Activated CD8-positive, alpha-beta T cell treated with anti-CD3 and anti-CD28 coated beads, Interleukin-2, amount 10 ng/mL, durations not matched to agents 7 days and 5 days (primary cell): Measurements from ENCODE around the gene WRAP73. TPM values are rescaled to one million over a fixed set of nuclear protein-coding genes. Genes with fewer than 3 reads are reported as not detected.

Experiments used
- ATAC-seq: fragments of 150-1000 bp; cut with Tn5 transposase; one replicate; pipeline ENCODE4 v1.10.0; 2021; ENCODE audit warnings: moderate library complexity
- CTCF ChIA-PET: fragments of 350-600 bp; sonication (Branson Sonifier 250); formaldehyde crosslinking; loops from one replicate; lab custom pipeline; 2021; ENCODE audit warnings: antibody characterized with exemption; lab: Charles Lee
- POLR2A ChIA-PET: fragments of 350-600 bp; sonication (Branson Sonifier 250); formaldehyde crosslinking; loops from one replicate; lab custom pipeline; 2021; ENCODE audit warnings: antibody characterized with exemption; lab: Charles Lee
- DNase-seq: peaks from one replicate; pipeline ENCODE4 v3.0.0-alpha.2; 2020
- H3K27ac Mint-ChIP-seq: one replicate; pipeline ENCODE4 v1.8.0; 2021; ENCODE audit warnings: mild to moderate bottlenecking, mixed read lengths
- H3K27me3 Mint-ChIP-seq: one replicate; pipeline ENCODE4 v1.8.0; 2021; ENCODE audit warnings: low read depth, mixed read lengths
- H3K36me3 Mint-ChIP-seq: one replicate; pipeline ENCODE4 v1.8.0; 2021; ENCODE audit warnings: low read depth, mixed read lengths
- H3K4me1 Mint-ChIP-seq: one replicate; pipeline ENCODE4 v1.8.0; 2021; ENCODE audit warnings: low read depth, mixed read lengths
- H3K4me3 Mint-ChIP-seq: one replicate; pipeline ENCODE4 v1.8.0; 2021; ENCODE audit warnings: mild to moderate bottlenecking, mixed read lengths
- H3K9me3 Mint-ChIP-seq: one replicate; pipeline ENCODE4 v1.8.0; 2022; ENCODE audit warnings: mixed read lengths; ENCODE audit not compliant: insufficient read depth
- total RNA-seq, 2 experiments: library from RNA; stranded (reverse); gene quantifications; one replicate each; pipeline ENCODE4 v1.2.3, GENCODE V29; 2021

The WRAP73 gene
- total RNA-seq, 2 experiments from 2014 or later = 33.1 to 36.7 TPM

DNA sequence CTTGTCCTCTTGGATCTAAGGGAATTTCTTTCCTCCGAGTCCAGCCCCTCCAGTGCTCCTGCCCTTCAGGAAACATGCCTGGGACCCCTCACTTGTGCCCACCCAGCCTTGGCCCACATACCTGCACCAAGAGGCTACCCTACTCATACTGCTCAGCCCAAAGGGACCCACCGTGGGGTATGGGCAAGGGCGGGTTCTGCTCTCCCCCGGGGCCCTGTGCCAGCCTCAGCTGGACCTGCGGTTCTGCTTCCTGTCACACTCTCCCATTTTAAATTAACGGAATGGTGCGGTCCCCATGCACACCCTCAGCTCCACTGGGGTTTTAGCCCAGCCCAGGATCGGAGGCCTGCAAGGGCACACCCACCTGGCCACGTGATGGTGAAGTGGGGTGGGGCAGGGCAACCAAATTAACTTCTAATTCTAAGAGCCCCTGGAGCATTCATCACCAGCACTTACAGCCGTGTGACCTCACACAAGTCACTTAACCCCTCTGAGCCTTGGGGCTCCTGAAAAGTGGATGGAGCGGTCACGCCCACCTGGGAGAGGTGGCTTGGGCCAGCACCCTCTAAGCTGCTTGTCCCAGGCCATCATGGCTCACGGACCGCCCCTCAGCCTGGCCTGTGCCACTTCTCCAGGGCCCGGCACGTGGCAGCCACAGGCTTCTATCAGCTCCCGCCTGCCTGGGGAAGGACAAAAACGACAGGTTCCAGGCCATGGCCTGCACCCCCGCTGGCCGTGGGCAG, 30.8 kb upstream of the WRAP73 start:
- POLR2A ChIA-PET = no interaction called here
- H3K4me1 Mint-ChIP-seq = peaks cover 19% of the 10 kb centered on the region

DNA sequence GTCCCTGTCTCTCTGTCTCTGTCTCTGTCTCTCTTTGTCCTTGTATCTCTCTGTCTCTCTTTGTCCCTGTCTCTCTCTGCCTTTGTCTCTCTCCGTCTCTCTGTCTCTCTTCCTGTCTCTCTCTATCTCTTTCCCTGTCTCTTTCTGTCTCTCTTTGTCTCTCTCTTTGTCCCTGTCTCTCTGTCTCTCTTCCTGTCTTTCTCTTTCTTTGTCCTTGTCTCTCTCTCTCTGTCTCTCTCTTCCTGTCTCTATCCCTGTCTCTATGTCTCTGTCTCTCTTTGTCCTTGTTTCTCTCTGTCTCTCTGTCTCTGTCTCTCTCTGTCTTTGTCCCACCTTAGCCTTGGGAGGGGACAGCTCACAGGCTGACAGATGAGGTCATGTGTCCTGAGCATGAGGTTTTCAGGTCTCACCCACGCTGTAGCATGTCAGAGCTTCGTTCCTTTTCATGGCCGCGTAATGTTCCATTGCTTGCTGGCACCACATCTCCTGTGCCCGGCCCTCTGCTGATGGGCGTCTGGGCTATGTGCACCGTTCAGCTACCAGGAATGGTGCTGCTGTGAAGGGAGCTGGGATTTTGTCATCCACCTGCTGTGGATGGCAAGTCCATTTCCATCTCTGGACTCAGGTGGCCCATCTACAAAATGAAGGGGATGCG, 30.0 kb upstream of the WRAP73 start:
- Mint-ChIP-seq H3K4me3 (no peak overlapping the region), H3K36me3 (no peaks in the 10 kb centered on the region), H3K9me3 (no peaks in the 10 kb centered on the region), H3K27ac (no peak overlapping the region), H3K4me1 (peaks cover 19% of the 10 kb centered on the region), H3K27me3 (peaks cover 10% of the 10 kb centered on the region)
- ChIA-PET POLR2A (no interaction called here), CTCF (no interaction called here)
- ATAC-seq (no peak), DNase-seq (no peak)

More for the DNA sequence above, 30.8 kb upstream of the WRAP73 start:
- ATAC-seq (no peak), DNase-seq (no peak)
- no peak overlapping the region for H3K4me3 Mint-ChIP-seq
- H3K27ac Mint-ChIP-seq = no peak overlapping the region
- peaks cover 10% of the 10 kb centered on the region for H3K27me3 Mint-ChIP-seq
- H3K36me3 Mint-ChIP-seq = no peaks in the 10 kb centered on the region
- CTCF ChIA-PET = no interaction called here
- H3K9me3 Mint-ChIP-seq = no peaks in the 10 kb centered on the region

DNA sequence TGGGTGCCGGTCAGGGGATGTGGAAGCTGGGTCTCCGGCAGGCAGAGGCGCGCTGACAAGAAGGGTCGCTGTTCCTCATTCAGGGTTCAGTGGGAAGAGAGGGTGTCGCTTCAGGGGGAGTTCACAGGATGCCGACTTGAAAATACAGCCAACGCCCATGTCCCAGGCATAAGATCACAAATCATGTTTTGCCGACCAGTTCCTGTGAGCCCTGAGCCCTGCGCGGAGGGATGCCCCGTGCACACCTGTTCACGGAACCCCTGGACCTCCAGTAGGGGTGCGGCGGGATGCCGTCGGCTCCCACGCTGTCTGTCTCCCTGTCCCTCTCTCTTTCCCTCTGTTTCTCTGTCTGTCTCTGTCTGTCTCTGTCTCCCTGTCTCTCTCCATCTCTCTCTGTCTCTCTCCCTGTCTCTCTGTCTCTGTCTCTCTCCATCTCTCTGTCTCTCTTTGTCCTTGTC, 29.2 kb upstream of the WRAP73 start:
- Mint-ChIP-seq H3K4me3 (no peak overlapping the region), H3K27me3 (peaks cover 10% of the 10 kb centered on the region), H3K9me3 (no peaks in the 10 kb centered on the region), H3K27ac (no peak overlapping the region), H3K36me3 (no peaks in the 10 kb centered on the region), H3K4me1 (peaks cover 19% of the 10 kb centered on the region)
- POLR2A ChIA-PET = no interaction called here
- ATAC-seq (no peak), DNase-seq (no peak)
- CTCF ChIA-PET = no interaction called here

DNA sequence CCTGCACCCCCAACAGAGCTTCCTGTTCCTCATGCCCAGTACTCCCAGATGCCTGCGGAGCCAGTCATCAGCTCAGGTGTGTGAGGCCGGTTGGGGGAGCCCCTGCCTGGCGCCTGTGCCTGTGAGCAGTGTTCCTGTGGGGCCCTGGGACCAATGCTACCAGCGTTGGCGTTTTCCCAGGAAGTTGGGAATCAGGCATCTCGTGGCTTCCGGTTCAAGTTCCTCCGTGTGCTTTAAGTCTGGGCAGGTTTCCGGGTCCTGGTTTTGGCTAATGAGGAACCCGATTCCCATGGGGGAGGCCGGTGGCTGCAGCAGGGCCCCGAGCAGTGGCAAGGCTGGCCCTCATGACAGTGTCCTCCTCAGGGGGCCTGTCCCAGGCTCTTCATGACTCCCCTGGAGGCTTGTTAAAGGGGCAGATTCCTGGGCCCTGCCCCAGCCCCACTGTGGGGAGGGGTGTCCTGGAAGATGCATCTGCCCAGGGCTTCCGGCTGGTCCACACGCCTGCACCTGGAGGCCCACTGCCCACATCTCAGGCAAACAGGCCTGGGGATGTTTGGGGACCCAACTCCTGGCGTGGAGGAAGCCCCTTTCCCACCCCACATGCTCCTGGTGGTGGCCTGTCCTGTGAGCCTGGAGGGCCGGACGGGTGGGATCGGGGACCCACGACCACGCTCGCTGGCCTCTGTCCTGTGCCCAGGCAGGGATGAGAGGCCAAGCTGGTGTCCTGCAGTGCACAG, 28.6 kb upstream of the WRAP73 start:
- CTCF ChIA-PET = interaction anchor here (0.7 kb wide), 1 partner anchor 46 kb away, joined by 3 read pairs; no protein-coding TSS in a partner anchor

DNA sequence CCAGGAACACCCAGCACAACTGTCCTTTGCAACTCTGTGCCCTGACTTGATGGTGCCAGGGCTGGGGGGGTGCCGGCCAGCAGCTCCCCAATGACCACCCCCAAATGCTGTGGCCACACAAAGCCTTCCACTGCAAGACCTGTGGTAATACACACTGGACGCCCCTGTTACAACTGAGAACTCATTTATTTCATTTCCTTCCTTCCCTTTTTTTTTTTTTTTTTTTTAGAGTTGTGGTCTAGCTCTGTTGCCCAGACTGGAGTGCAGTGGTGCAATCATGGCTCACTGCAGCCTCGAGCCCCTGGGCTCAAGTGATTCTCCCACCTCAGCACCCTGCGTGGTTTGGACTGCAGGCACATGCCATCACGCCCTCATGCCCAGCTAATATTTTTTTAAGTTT, 27.6 kb upstream of the WRAP73 start:
- Mint-ChIP-seq H3K4me3 (no peak overlapping the region), H3K27me3 (peaks cover 10% of the 10 kb centered on the region), H3K36me3 (no peaks in the 10 kb centered on the region), H3K4me1 (peaks cover 19% of the 10 kb centered on the region), H3K27ac (no peak overlapping the region), H3K9me3 (no peaks in the 10 kb centered on the region)
- no peak for ATAC-seq
- no peak for DNase-seq
- CTCF ChIA-PET = interaction anchor here (0.7 kb wide), 1 partner anchor 47 kb away, joined by 3 read pairs; no protein-coding TSS in a partner anchor
- POLR2A ChIA-PET = no interaction called here

More for the DNA sequence above, 28.6 kb upstream of the WRAP73 start:
- POLR2A ChIA-PET = no interaction called here
- no peak overlapping the region for H3K27ac Mint-ChIP-seq
- H3K4me1 Mint-ChIP-seq = peaks cover 19% of the 10 kb centered on the region
- DNase-seq (no peak), ATAC-seq (no peak)
- peaks cover 10% of the 10 kb centered on the region for H3K27me3 Mint-ChIP-seq
- no peaks in the 10 kb centered on the region for H3K36me3 Mint-ChIP-seq
- H3K9me3 Mint-ChIP-seq = no peaks in the 10 kb centered on the region
- H3K4me3 Mint-ChIP-seq = no peak overlapping the region

DNA sequence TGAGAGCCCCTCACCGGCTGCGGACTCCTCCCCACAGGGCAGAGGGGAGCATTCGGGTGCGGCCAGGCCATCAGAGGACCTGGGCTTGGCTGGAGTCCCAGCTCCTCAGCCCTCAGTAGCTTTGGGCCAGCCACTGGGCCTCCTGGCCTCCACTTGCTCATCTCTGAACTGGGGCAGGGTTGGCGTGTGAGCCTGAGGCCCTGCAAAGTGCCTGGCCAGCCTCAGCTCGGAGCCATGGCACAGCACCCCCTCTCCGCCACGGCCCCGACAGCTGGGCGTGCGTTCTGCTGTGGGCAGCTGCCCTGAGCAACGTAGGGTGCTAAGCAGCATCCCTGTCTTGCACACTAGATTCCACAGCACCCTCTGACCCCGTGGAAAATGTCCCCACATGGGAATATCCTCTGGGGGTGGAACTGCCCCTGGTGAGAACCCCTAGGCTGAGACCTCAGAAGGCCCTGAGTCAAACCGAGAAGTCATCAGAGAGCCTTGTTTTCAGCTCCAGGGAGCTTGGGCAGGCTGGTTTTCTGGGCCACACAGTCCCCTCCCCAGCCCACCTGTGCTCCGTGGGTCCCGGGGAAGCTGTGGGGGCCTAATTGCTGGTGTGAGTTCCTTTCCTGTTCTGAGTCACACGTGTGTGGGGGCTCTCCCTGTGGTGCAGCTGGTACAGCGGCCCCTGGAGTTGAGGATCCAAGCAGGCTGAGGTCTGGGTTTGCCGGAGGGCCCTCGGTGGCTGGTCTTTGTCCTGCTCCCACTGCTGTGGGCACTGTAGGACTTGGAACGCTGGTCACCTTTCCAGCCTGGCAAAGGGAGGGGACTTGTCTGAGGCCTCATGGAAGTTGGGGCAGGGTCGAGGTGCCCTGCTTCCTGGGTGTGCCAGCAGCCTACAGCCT, 26.9 kb upstream of the WRAP73 start:
- no peaks in the 10 kb centered on the region for H3K9me3 Mint-ChIP-seq
- ChIA-PET CTCF (no interaction called here), POLR2A (no interaction called here)
- no peak overlapping the region for H3K4me3 Mint-ChIP-seq
- H3K36me3 Mint-ChIP-seq = no peaks in the 10 kb centered on the region
- peaks cover 10% of the 10 kb centered on the region for H3K27me3 Mint-ChIP-seq
- DNase-seq = peak; percentile 22
- peaks cover 19% of the 10 kb centered on the region for H3K4me1 Mint-ChIP-seq
- H3K27ac Mint-ChIP-seq = no peak overlapping the region
- ATAC-seq = peak; percentile 43

DNA sequence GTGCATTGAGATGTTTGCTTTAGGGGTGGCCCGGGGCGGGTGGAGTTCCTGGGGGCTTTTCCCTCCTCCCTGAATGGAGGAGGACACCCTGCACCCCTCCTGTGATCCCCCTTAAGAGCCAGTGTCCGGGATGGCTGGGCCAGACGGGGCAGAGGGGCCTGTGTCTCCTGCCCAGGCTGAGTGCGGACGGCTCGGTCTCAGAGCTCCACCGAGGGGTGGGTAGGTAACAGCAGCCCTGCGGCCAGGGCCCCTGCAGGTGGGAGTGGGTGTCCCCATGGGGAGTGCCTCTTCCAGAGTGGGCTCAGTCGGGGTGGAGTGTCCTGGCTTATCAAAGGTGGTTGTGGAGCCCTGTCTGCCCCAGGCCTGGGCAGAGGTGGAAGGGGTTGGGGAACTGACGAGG, 25.5 kb upstream of the WRAP73 start:
- Mint-ChIP-seq H3K4me1 (peaks cover 19% of the 10 kb centered on the region), H3K27ac (no peak overlapping the region), H3K36me3 (no peaks in the 10 kb centered on the region), H3K4me3 (no peak overlapping the region), H3K27me3 (peaks cover 10% of the 10 kb centered on the region), H3K9me3 (no peaks in the 10 kb centered on the region)
- POLR2A ChIA-PET = no interaction called here
- CTCF ChIA-PET = no interaction called here
- ATAC-seq = no peak
- DNase-seq = no peak

DNA sequence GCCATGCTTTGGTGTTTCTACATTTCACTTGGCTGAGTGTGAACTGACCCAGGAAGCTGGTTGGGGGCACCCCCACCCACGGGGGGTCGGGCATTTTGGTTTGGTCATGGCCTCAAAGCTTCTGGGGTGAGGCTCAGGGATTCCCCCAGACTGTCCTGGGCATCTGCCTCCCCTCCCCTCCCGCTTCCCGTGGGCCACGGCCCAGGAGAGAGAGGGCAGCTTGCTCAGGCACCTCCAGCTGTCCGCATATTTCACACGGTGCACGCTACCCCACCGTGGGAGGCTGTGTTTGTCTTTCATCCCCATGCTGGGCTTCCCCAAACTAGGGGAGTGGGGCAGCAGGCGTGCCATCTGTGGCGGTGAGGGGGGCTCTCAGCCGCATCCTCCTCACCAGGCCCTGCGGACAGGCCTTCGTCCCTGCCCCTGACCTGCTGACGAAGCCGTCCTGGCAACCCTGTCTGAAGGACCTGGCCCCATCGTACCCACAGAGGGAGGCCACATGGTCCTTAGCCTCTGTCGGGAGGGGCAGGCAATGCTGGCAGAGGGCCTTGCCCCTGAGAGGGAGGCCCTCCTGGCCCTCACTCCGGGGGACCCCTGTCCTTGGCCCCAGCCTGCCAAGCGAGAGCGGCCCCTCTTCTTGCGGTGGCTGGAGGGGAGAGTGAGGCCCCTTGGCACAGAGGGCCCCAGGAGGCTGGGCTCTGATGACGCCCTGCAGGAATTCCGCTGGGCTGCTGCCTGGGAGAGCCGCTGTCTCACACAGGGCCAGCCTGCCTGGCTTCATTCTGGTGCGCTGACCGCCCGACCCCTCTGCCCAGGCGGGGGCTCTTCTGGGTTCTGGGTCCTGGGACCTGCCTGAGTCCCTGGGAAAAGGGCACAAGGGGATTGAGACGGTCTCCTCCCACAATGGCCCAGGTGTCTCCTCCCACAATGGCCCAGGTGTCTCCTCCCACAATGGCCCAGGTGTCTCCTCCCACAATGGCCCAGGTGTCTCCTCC, 24.5 kb upstream of the WRAP73 start:
- ChIA-PET POLR2A (no interaction called here), CTCF (no interaction called here)
- no peak overlapping the region for H3K4me3 Mint-ChIP-seq
- H3K4me1 Mint-ChIP-seq = peaks cover 19% of the 10 kb centered on the region
- peaks cover 2% of the 10 kb centered on the region for H3K27me3 Mint-ChIP-seq
- H3K9me3 Mint-ChIP-seq = no peaks in the 10 kb centered on the region
- no peak for DNase-seq
- ATAC-seq = no peak
- no peak overlapping the region for H3K27ac Mint-ChIP-seq
- no peaks in the 10 kb centered on the region for H3K36me3 Mint-ChIP-seq

DNA sequence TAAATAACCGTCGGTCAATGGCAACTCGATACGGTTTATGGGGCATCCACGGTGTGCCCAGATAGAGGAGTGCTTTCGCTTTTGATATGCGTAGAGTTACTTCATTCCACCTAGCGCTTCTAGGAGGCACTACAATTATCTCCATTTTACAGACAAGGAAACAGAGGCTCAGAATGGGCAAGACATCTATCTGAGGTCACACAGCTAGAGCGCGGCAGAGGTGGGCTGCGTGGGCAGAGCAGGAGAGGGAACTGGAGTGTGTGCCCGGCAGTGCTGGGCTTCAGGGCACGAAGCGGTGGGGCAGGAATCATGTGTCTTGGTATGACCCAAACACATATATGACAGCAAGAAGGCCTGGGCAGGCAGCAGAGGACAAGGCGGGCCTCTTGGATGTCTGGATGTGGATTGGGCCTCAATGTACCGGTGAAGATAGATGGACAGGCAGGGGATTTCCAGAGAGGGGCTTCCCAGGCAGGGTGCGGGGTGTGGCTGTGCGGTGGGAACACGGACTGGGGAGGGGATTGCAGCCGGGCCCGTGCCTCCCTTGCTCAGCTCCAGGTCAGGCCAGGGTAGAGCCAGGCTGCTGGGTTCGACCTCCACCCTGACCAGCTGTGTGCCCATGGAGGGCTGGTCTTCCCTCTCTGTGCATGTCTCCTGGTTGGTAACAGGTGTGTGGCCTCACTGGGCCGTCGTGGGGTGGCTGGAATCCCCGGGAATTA, 23.6 kb upstream of the WRAP73 start:
- ChIA-PET CTCF (no interaction called here), POLR2A (no interaction called here)
- no peak for DNase-seq
- Mint-ChIP-seq H3K27me3 (peaks cover under 1% of the 10 kb centered on the region), H3K36me3 (no peaks in the 10 kb centered on the region), H3K4me3 (no peak overlapping the region), H3K4me1 (peaks cover 14% of the 10 kb centered on the region), H3K9me3 (no peaks in the 10 kb centered on the region), H3K27ac (no peak overlapping the region)
- ATAC-seq = no peak

DNA sequence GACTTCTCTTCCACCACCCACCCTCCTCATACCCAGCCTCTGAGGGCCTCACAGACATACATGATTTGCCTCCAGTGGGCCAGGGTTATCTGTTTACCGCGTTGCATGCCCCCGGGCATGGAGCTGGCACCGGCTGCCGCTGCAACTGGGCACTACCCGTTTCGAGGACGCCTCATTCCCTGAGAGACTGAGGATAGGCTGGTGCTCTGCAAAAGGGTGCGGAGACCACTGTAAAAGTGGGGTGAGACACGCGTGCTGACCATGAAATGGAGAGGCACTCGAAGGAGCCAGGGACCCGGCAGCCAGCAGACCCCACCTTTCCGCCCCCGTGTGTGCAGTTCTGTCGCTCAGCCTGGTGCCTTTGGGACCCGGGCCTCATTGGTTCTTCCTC, 23.1 kb upstream of the WRAP73 start:
- H3K36me3 Mint-ChIP-seq = no peaks in the 10 kb centered on the region
- DNase-seq = no peak
- H3K4me3 Mint-ChIP-seq = no peak overlapping the region
- no peak for ATAC-seq
- ChIA-PET POLR2A (no interaction called here), CTCF (no interaction called here)
- no peak overlapping the region for H3K27ac Mint-ChIP-seq
- peaks cover 11% of the 10 kb centered on the region for H3K4me1 Mint-ChIP-seq
- H3K9me3 Mint-ChIP-seq = no peaks in the 10 kb centered on the region
- H3K27me3 Mint-ChIP-seq = peaks cover 6% of the 10 kb centered on the region
